Prostate gland (tissue), 2 donors: ENCODE measurements around the gene DOP1A. TPM values are rescaled to one million over a fixed set of nuclear protein-coding genes. Genes with fewer than 3 reads are reported as not detected.

ENCODE experiments used
- DNase-seq: peaks from one replicate; pipeline ENCODE4 v3.0.0-alpha.2; 2019; ENCODE audit warnings: low spot score
- H3K27ac ChIP-seq, 2 donors: fragments of 200-600 bp; sonication (generic); 2 replicates each; pipeline ENCODE4 v1.5.1; 2017 to 2019
- H3K27me3 ChIP-seq: fragments of 200-600 bp; sonication (generic); replicated peaks from 2 replicates; pipeline ENCODE4 v1.5.1; 2019; ENCODE audit not compliant: insufficient read depth
- H3K36me3 ChIP-seq, 2 donors: fragments of 200-600 bp; sonication (generic); 1 replicate in 1 of 2; 2 replicates in 1 of 2; pipeline versions ENCODE4 v1.5.1 to v1.8.1; 2017 to 2019
- H3K4me1 ChIP-seq: fragments of 200-600 bp; sonication (generic); replicated peaks from 2 replicates; pipeline ENCODE4 v1.5.1; 2019
- H3K4me3 ChIP-seq, 2 donors: fragments of 200-600 bp; sonication (generic); 2 replicates each; pipeline ENCODE4 v1.5.1; 2017 to 2019
- H3K9me3 ChIP-seq: fragments of 200-600 bp; sonication (generic); 2 replicates; pipeline ENCODE4 v1.5.1; 2017
- POLR2A ChIP-seq: fragments of 450-650 bp; IDR thresholded peaks from one replicate; pipeline ENCODE4 v1.6.1; 2016; ENCODE audit warnings: antibody characterized with exemption, mild to moderate bottlenecking
- POLR2AphosphoS5 ChIP-seq: sonication (generic); formaldehyde crosslinking; IDR thresholded peaks from one replicate; pipeline ENCODE4 v1.6.1; 2017; ENCODE audit warnings: antibody characterized with exemption
- WGBS: methylation state at CpG from one replicate; pipeline ENCODE4 v1.1.5; 2018; 5-methylcytosine and 5-hydroxymethylcytosine counted together
- intact Hi-C: fragments of 100-400 bp; cut with DNase I; formaldehyde crosslinking; loops from one replicate; pipeline ENCODE4 v1.14.2; 2022
- total RNA-seq, 2 donors: library from RNA; depleted of rRNA; stranded (reverse); fragments of >200 nt; gene quantifications; one replicate each; pipeline ENCODE4 v1.1.0, GENCODE V29; 2016
- TF ChIP-seq, protein P1 (sequence below), 4 experiments: fragments of 200-600 bp in 2 of 4; fragments of 450-650 bp in 2 of 4; sonication (generic) in 2 of 4; IDR thresholded peaks; 1 replicate in 3 of 4; 2 replicates in 1 of 4; pipeline ENCODE4 v1.5.1; 2016 to 2019; ENCODE audit warnings: antibody characterized with exemption in 4 of 4, mild to moderate bottlenecking in 2 of 4, moderate library complexity in 2 of 4

Gene DOP1A
- total RNA-seq, 2 donors from 2014 or later, result 27.6 to 55.2 TPM

DNA sequence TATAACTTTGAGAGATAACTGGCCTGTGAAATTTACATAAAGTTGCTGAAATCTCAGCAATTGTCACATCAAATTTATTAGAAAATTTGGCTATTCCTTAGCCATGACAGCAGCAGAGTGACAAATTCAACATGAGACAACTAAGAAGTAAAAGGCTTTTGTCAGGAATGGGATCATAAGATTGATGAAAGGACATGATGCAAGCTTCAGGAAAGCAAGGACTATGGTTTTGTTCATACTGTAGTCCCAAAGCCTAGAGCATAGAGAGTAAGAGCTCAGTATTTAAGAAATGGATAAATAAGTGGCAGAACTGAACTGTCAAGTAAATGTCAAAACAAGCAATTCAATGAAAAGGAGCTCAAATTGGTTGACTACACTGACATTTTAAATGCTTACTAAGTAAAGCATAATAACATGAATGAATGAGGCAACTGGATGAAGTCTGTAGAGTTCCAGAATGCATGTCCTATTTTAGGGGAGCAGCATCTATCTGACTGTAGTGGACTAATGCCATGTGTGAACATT, 113.0 kb downstream of the DOP1A start:
- Histone ChIP-seq H3K4me3 (no peak overlapping the region), H3K4me1 (no peaks in the 10 kb centered on the region), H3K9me3 (no peaks in the 10 kb centered on the region), H3K36me3 (peaks cover 0 to 3% of the 10 kb centered on the region in 2 donors), H3K27me3 (no peaks in the 10 kb centered on the region), H3K27ac (no peak overlapping the region)
- no peak for TF ChIP-seq POLR2AphosphoS5
- no peak for TF ChIP-seq POLR2A
- TF ChIP-seq, protein P1, sequence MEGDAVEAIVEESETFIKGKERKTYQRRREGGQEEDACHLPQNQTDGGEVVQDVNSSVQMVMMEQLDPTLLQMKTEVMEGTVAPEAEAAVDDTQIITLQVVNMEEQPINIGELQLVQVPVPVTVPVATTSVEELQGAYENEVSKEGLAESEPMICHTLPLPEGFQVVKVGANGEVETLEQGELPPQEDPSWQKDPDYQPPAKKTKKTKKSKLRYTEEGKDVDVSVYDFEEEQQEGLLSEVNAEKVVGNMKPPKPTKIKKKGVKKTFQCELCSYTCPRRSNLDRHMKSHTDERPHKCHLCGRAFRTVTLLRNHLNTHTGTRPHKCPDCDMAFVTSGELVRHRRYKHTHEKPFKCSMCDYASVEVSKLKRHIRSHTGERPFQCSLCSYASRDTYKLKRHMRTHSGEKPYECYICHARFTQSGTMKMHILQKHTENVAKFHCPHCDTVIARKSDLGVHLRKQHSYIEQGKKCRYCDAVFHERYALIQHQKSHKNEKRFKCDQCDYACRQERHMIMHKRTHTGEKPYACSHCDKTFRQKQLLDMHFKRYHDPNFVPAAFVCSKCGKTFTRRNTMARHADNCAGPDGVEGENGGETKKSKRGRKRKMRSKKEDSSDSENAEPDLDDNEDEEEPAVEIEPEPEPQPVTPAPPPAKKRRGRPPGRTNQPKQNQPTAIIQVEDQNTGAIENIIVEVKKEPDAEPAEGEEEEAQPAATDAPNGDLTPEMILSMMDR (IDR thresholded peaks at IDR 0.05), result no peak
- DNase-seq, result no peak
- intact Hi-C loops, result no loop called here

DNA sequence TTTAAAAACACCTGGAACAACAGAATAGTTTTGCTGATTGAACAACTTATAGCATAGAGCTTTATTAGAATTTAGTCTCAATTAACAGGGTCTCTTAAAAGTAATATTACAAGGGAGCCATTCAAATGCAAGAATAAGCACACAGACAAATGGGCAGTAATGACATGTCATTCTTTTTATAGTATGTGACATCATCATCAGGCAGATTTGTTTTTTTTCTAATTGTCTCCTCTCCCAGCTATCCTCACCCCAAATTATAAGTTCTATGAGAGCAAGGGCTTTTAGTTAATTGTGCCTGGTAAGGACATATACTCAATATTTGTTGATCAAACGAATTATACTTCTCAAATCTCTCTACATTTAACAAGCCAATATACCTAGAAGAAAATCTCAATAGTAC, 114.6 kb downstream of the DOP1A start:
- H3K4me3 ChIP-seq, result no peak overlapping the region

DNA sequence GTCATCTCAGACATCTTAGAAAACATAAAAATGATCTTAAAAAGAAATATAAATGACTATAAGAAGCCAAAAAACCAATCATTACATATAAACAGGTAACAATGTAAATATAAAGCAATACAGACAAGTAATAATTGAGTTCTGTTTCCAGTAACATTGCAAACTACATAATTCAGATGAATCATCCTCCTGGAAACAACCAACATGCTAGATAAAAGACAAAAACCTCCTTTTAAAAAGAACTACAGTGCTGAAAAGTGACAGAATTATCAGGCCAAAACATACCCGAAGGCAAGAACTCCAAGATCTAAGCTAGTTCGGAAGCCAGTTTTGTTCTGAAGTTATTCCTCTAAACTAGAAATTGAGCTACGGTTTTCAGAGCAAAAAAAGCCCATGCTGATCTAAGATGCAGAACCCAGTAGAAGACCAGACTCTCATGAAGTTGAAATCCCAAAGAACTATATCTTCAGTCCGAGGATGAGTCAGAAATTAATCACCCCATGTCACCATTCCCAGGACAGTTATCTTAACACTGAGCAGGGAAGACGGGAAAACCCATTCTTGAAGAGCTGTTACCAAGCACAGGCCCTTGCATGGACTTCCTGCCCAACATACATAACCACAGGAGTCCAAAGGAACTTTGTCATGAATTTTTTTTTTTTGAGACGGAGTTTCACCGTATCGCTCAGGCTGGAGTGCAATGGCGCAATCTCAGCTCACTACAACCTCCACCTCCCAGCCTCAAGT, 115.8 kb downstream of the DOP1A start:
- peaks cover 0 to 3% of the 10 kb centered on the region in 2 donors for H3K36me3 ChIP-seq
- H3K4me1 ChIP-seq, result no peaks in the 10 kb centered on the region
- 79% methylated on average over 9 of the region's 9 CpGs for WGBS
- no peak overlapping the region for H3K27ac ChIP-seq
- intact Hi-C loops, result no loop called here
- no peak overlapping the region for H3K4me3 ChIP-seq
- H3K9me3 ChIP-seq, result no peaks in the 10 kb centered on the region
- TF ChIP-seq, protein P1 (IDR thresholded peaks at IDR 0.05), result no peak
- TF ChIP-seq POLR2AphosphoS5 (no peak), POLR2A (no peak)
- H3K27me3 ChIP-seq, result no peaks in the 10 kb centered on the region
- DNase-seq, result no peak

More for the DNA sequence above, 114.6 kb downstream of the DOP1A start:
- H3K27ac ChIP-seq, result no peak overlapping the region
- peaks cover 0 to 3% of the 10 kb centered on the region in 2 donors for H3K36me3 ChIP-seq
- H3K9me3 ChIP-seq, result no peaks in the 10 kb centered on the region
- no peak for DNase-seq
- intact Hi-C loops, result no loop called here
- TF ChIP-seq, protein P1 (IDR thresholded peaks at IDR 0.05), result no peak
- TF ChIP-seq POLR2A, result no peak
- no peak for TF ChIP-seq POLR2AphosphoS5
- 57% methylated on average over 1 of the region's 1 CpG for WGBS
- H3K27me3 ChIP-seq, result no peaks in the 10 kb centered on the region
- H3K4me1 ChIP-seq, result no peaks in the 10 kb centered on the region

DNA sequence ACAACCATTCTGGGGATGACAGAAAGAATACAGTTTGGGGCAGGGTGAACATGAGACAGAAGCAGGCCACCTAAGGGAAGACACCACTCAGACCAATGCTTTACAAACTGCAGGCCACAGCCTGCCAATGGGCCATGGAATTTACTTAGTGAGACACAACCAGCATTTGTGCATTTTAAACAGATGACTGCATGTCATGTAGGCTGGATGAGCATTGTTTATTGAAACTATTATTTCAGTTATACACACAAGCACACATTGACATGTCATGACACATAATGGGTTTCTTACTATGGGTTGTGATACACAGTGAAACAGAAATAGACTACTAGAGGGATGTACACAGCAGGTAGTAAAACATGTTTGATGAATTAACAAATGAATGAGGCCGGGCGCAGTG, 117.6 kb downstream of the DOP1A start:
- Histone ChIP-seq H3K4me1 (no peaks in the 10 kb centered on the region), H3K27me3 (no peaks in the 10 kb centered on the region), H3K9me3 (no peaks in the 10 kb centered on the region), H3K36me3 (peaks cover 0 to 3% of the 10 kb centered on the region in 2 donors), H3K27ac (no peak overlapping the region), H3K4me3 (no peak overlapping the region)
- WGBS, result 93% methylated on average over 2 of the region's 2 CpGs
- intact Hi-C loops, result no loop called here
- TF ChIP-seq POLR2AphosphoS5 (no peak), POLR2A (no peak)
- TF ChIP-seq, protein P1 (IDR thresholded peaks at IDR 0.05), result no peak
- DNase-seq, result no peak

DNA sequence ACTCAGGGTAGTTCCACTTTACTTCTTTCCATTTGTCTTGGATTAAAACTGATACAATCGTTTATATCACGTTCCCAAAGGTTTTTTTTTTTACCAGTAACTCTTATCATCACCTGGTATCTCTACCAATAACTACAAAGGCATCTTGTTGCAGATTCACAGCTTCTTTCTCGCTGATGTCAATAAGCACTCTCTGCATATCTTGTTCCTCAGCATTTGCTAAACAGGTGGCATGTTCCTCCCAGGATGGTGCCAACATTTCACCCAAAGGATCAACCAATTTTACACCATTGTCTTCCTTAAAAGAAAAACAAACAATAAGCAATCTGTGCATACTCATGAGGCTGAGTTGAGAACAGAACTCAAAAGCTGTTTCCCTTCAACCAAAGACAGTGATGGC, 121.0 kb downstream of the DOP1A start:
- Histone ChIP-seq H3K9me3 (no peaks in the 10 kb centered on the region), H3K4me3 (no peak overlapping the region), H3K27me3 (no peaks in the 10 kb centered on the region), H3K27ac (no peak overlapping the region), H3K4me1 (no peaks in the 10 kb centered on the region), H3K36me3 (no peaks in the 10 kb centered on the region)
- no peak for TF ChIP-seq POLR2A
- TF ChIP-seq, protein P1 (IDR thresholded peaks at IDR 0.05), result no peak
- peak; percentile 8 for TF ChIP-seq POLR2AphosphoS5
- no peak for DNase-seq
- 36% methylated on average over 3 of the region's 3 CpGs for WGBS
- intact Hi-C loops, result no loop called here
